Sigmoid colon (tissue), 7 donors: Measurements from ENCODE around the gene CNDP1. TPM values are rescaled to one million over a fixed set of nuclear protein-coding genes. Genes with fewer than 3 reads are reported as not detected.

ENCODE experiments used
- DNase-seq: peaks from one replicate; pipeline ENCODE4 v3.0.0-alpha.2; 2019
- H3K27ac ChIP-seq, 4 donors: fragments of 200-600 bp; sonication (generic); one replicate each; pipeline ENCODE4 v1.5.1; 2016 to 2019; ENCODE audit warnings: mild to moderate bottlenecking in 1 of 4
- H3K27me3 ChIP-seq, 3 donors: fragments of 200-600 bp; sonication (generic); one replicate each; pipeline ENCODE4 v1.5.1; 2019; ENCODE audit warnings: mild to moderate bottlenecking in 1 of 3
- H3K36me3 ChIP-seq, 4 donors: fragments of 200-600 bp; sonication (generic); one replicate each; pipeline ENCODE4 v1.5.1; 2016 to 2019
- H3K4me1 ChIP-seq, 4 donors: fragments of 200-600 bp; sonication (generic); one replicate each; pipeline ENCODE4 v1.5.1; 2017 to 2019
- H3K4me3 ChIP-seq, 4 donors: fragments of 200-600 bp; sonication (generic); one replicate each; pipeline ENCODE4 v1.5.1; 2017 to 2019; ENCODE audit warnings: mild to moderate bottlenecking in 2 of 4, moderate library complexity in 1 of 4
- H3K9me3 ChIP-seq, 4 donors: fragments of 200-600 bp in 3 of 4; sonication (generic) in 3 of 4; one replicate each; pipeline versions ENCODE4 v1.5.1 to v1.6.1; 2013 to 2019
- EP300 ChIP-seq, 4 donors: sonication (generic); formaldehyde crosslinking; IDR thresholded peaks; one replicate each; pipeline ENCODE4 v1.6.1; 2017; ENCODE audit warnings: antibody characterized with exemption in 4 of 4
- POLR2A ChIP-seq, 2 donors: fragments of 450-650 bp; IDR thresholded peaks; one replicate each; pipeline ENCODE4 v1.6.1; 2016; ENCODE audit warnings: antibody characterized with exemption in 2 of 2, mild to moderate bottlenecking in 2 of 2, moderate library complexity in 2 of 2
- POLR2AphosphoS5 ChIP-seq, 4 donors: sonication (generic); formaldehyde crosslinking; IDR thresholded peaks; one replicate each; pipeline ENCODE4 v1.6.1; 2017; ENCODE audit warnings: antibody characterized with exemption in 4 of 4
- WGBS, 2 donors: extraction: QIAGEN DNeasy Blood & Tissue Kit; methylation state at CpG; one replicate each; pipeline ENCODE4 v1.1.7; 2013; 5-methylcytosine and 5-hydroxymethylcytosine counted together
- intact Hi-C: fragments of 100-400 bp; cut with DNase I; formaldehyde crosslinking; loops from one replicate; pipeline ENCODE4 v1.15.1; 2023
- polyA plus RNA-seq, 3 donors: library from polyadenylated mRNA; stranded (reverse); fragments of 200-250 nt; gene quantifications; one replicate each; pipeline ENCODE4 v1.2.3, GENCODE V29; 2013
- total RNA-seq, 4 donors: library from RNA; depleted of rRNA; stranded (reverse); fragments of >200 nt; gene quantifications; one replicate each; pipeline ENCODE4 v1.1.0, GENCODE V29; 2016
- TF ChIP-seq, protein P1 (sequence below), 4 experiments: fragments of 450-650 bp in 3 of 4; fragments of 200-600 bp in 1 of 4; IDR thresholded peaks; one replicate each; pipeline ENCODE4 v1.5.1; 2016 to 2019; ENCODE audit warnings: antibody characterized with exemption in 4 of 4, mild to moderate bottlenecking in 3 of 4, moderate library complexity in 2 of 4
- donor health status: healthy with polysubstance abuse.
- donor health status: Bipolar disorder and iron deficiency.
- donor health status: healthy.

The CNDP1 gene
- total and polyA plus RNA-seq, 7 donors = 0.10 to 0.60 TPM; not detected in 5

DNA sequence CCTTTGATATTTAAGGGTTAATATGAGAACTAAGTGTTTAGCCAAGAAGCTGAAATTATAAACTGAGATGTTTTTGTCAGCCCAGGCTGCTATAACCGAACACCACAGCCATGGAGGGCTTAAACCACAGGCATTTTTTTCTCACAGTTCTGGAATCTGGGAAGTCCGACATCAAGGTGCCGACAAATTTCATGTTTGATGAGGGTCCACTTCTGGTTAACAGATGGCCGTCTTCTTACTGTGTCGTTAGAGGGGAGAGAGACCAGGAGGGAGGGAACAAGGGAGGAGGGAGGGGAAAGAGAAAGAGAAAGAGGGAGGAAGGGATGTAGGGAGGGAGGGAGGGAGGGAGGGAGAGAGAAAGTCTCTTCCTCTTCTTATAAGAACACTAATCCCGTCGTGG is 44.6 kb upstream of the CNDP1 start:
- TF ChIP-seq, protein P1, sequence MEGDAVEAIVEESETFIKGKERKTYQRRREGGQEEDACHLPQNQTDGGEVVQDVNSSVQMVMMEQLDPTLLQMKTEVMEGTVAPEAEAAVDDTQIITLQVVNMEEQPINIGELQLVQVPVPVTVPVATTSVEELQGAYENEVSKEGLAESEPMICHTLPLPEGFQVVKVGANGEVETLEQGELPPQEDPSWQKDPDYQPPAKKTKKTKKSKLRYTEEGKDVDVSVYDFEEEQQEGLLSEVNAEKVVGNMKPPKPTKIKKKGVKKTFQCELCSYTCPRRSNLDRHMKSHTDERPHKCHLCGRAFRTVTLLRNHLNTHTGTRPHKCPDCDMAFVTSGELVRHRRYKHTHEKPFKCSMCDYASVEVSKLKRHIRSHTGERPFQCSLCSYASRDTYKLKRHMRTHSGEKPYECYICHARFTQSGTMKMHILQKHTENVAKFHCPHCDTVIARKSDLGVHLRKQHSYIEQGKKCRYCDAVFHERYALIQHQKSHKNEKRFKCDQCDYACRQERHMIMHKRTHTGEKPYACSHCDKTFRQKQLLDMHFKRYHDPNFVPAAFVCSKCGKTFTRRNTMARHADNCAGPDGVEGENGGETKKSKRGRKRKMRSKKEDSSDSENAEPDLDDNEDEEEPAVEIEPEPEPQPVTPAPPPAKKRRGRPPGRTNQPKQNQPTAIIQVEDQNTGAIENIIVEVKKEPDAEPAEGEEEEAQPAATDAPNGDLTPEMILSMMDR (IDR thresholded peaks at IDR 0.05) = no peak
- TF ChIP-seq POLR2AphosphoS5 (IDR thresholded peaks at IDR 0.05) (no peak), POLR2A (IDR thresholded peaks at IDR 0.05) (no peak), EP300 (IDR thresholded peaks at IDR 0.05) (no peak)
- intact Hi-C loops = no loop called here
- 59 to 66% methylated on average over 7 of the region's 7 CpGs for WGBS, 2 donors
- H3K27me3 ChIP-seq = no peaks in the 10 kb centered on the region
- no peak overlapping the region for H3K4me3 ChIP-seq
- no peak overlapping the region for H3K27ac ChIP-seq
- peaks cover 0 to 2% (median 0%) of the 10 kb centered on the region in 4 donors for H3K9me3 ChIP-seq
- no peak for DNase-seq
- H3K36me3 ChIP-seq = no peaks in the 10 kb centered on the region
- H3K4me1 ChIP-seq = peaks cover 0 to 19% (median 15%) of the 10 kb centered on the region in 4 donors

DNA sequence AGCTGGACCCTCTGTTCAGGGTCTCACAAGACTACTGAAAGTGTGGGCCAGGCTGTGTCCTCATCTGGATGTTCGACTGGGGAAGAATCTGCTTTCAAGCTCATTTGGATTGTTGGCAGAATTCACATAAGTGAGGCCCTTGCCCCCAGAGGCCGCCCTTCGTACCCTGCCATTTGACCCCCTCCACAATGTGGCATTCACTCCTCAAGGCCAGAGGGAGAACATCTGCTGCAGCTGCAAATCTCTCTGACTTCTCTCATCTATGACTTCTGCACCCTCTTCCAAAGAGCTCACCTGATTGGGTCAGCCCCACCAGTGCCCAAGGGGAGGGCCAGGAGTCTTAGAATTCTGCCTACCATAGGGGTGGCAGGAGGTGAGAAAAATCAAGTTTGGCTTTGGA is 42.0 kb upstream of the CNDP1 start:
- H3K4me3 ChIP-seq = no peak overlapping the region
- intact Hi-C loops = no loop called here
- no peak overlapping the region for H3K27ac ChIP-seq
- no peak for DNase-seq
- H3K36me3 ChIP-seq = no peaks in the 10 kb centered on the region
- peaks cover 0 to 14% (median 4%) of the 10 kb centered on the region in 4 donors for H3K4me1 ChIP-seq
- TF ChIP-seq POLR2AphosphoS5 (IDR thresholded peaks at IDR 0.05) (no peak), EP300 (IDR thresholded peaks at IDR 0.05) (no peak), POLR2A (IDR thresholded peaks at IDR 0.05) (no peak)
- TF ChIP-seq, protein P1 (IDR thresholded peaks at IDR 0.05) = no peak
- WGBS, 2 donors = 95 to 96% methylated on average over 3 of the region's 3 CpGs
- H3K9me3 ChIP-seq = peaks cover 0 to 2% (median 0%) of the 10 kb centered on the region in 4 donors
- H3K27me3 ChIP-seq = no peaks in the 10 kb centered on the region

DNA sequence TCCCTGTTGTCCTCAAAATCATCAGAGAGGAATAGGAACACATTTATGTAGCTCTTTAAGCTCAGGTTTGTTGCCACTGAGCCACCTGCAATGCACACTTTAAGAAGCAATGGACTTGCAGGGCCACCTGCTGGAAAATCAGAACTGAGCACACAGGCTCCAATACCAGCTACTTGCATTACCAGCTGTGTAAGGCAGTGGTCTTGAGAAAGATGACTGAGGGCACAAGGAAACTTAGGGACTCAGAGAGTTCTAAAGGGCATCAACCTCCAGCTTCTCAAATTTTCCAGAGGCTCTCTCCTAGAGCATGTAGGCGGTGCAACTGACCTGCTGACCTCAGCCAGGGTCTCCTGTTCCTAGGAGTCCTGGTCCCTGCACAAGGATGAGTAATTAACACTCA is 40.6 kb upstream of the CNDP1 start:
- WGBS, 2 donors = 30 to 62% methylated on average over 1 of the region's 1 CpG
- intact Hi-C loops = no loop called here
- Histone ChIP-seq H3K4me3 (no peak overlapping the region), H3K4me1 (peaks cover 0 to 18% (median 5%) of the 10 kb centered on the region in 4 donors), H3K36me3 (no peaks in the 10 kb centered on the region), H3K27me3 (no peaks in the 10 kb centered on the region), H3K9me3 (peaks cover 0 to 2% (median 0%) of the 10 kb centered on the region in 4 donors), H3K27ac (no peak overlapping the region)
- DNase-seq = no peak
- TF ChIP-seq POLR2A (IDR thresholded peaks at IDR 0.05) = no peak
- TF ChIP-seq, protein P1 (IDR thresholded peaks at IDR 0.05) = peak in 3 of 4 experiments; percentile 50 to 71 (median 60)

DNA sequence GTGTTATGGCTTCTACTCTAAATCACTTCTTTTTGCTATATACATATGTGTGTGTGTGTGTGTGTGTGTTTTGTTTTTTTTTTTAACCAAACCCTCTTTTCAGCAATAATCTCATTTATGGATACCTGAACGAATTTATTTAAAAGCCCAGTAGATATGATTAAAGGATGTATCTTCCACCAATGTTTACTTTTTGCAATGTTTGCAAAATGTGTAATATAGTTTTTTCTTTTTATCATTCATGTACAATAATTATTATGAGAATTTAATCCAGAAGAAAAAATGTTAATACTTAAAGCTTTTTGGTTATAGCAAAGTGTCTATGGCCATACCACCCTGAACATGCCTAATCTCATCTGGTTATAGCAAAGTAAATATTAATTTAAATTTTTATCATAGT is 39.8 kb upstream of the CNDP1 start:
- no peaks in the 10 kb centered on the region for H3K36me3 ChIP-seq
- WGBS, 2 donors = 22 to 66% methylated on average over 1 of the region's 1 CpG
- no peak overlapping the region for H3K27ac ChIP-seq
- no peaks in the 10 kb centered on the region for H3K27me3 ChIP-seq
- no peak for DNase-seq
- H3K4me1 ChIP-seq = peaks cover 0 to 18% (median 9%) of the 10 kb centered on the region in 4 donors
- H3K4me3 ChIP-seq = no peak overlapping the region
- no peak for TF ChIP-seq POLR2AphosphoS5 (IDR thresholded peaks at IDR 0.05)
- TF ChIP-seq, protein P1 (IDR thresholded peaks at IDR 0.05) = no peak
- TF ChIP-seq EP300 (IDR thresholded peaks at IDR 0.05) = no peak
- TF ChIP-seq POLR2A (IDR thresholded peaks at IDR 0.05) = no peak
- intact Hi-C loops = no loop called here
- peaks cover 0 to 2% (median 0%) of the 10 kb centered on the region in 4 donors for H3K9me3 ChIP-seq
